Esophagus squamous epithelium (tissue), 5 donors: ENCODE data around the gene PTDSS2. TPM values are rescaled to one million over a fixed set of nuclear protein-coding genes. Genes with fewer than 3 reads are reported as not detected.

Experiments used
- DNase-seq: peaks from one replicate; lab custom pipeline; 2025; lab: John Stamatoyannopoulos, UW
- H3K27ac ChIP-seq, 4 donors: fragments of 200-600 bp; sonication (generic); one replicate each; pipeline ENCODE4 v1.5.1; 2016 to 2019; ENCODE audit warnings: mild to moderate bottlenecking in 1 of 4
- H3K27me3 ChIP-seq, 4 donors: fragments of 200-600 bp; sonication (generic); 1 replicate in 3 of 4; 2 replicates in 1 of 4; pipeline versions ENCODE4 v1.5.1 to v1.6.0; 2017 to 2021; ENCODE audit warnings: antibody characterized with exemption in 1 of 4
- H3K36me3 ChIP-seq, 3 donors: fragments of 200-600 bp; sonication (generic); one replicate each; pipeline ENCODE4 v1.5.1; 2016 to 2019
- H3K4me1 ChIP-seq, 3 donors: fragments of 200-600 bp; sonication (generic); one replicate each; pipeline ENCODE4 v1.5.1; 2017 to 2019
- H3K4me3 ChIP-seq, 4 donors: fragments of 200-600 bp; sonication (generic); 1 replicate in 3 of 4; 2 replicates in 1 of 4; pipeline ENCODE4 v1.5.1; 2016 to 2019; ENCODE audit warnings: mild to moderate bottlenecking in 2 of 4, moderate library complexity in 1 of 4
- H3K9me3 ChIP-seq, 3 donors: fragments of 200-600 bp; sonication (generic); one replicate each; pipeline ENCODE4 v1.5.1; 2016 to 2019
- POLR2A ChIP-seq, 4 donors: fragments of 450-650 bp; IDR thresholded peaks; one replicate each; pipeline ENCODE4 v1.6.1; 2017; ENCODE audit warnings: antibody characterized with exemption in 4 of 4, mild to moderate bottlenecking in 4 of 4, moderate library complexity in 3 of 4
- WGBS, 2 donors: methylation state at CpG; one replicate each; pipeline ENCODE4 v1.1.5; 2018; 5-methylcytosine and 5-hydroxymethylcytosine counted together
- intact Hi-C: fragments of 100-400 bp; cut with DNase I; formaldehyde crosslinking; loops from one replicate; pipeline ENCODE4 v1.15.0; 2022
- total RNA-seq, 4 donors: library from RNA; depleted of rRNA; stranded (reverse); fragments of >200 nt; gene quantifications; one replicate each; pipeline ENCODE4 v1.1.0, GENCODE V29; 2016
- TF ChIP-seq, protein P1 (sequence below), 6 experiments: fragments of 450-650 bp in 4 of 6; fragments of 200-600 bp in 2 of 6; sonication (generic) in 2 of 6; IDR thresholded peaks; one replicate each; pipeline ENCODE4 v1.5.1; 2016 to 2019; ENCODE audit warnings: antibody characterized with exemption in 6 of 6, mild to moderate bottlenecking in 4 of 6, moderate library complexity in 4 of 6
- donor health status: DM: yes; HTN: yes; CAD: no.

PTDSS2 gene
- total RNA-seq, 4 donors from 2014 or later = 15.8 to 34.3 (median 22.8) TPM

DNA sequence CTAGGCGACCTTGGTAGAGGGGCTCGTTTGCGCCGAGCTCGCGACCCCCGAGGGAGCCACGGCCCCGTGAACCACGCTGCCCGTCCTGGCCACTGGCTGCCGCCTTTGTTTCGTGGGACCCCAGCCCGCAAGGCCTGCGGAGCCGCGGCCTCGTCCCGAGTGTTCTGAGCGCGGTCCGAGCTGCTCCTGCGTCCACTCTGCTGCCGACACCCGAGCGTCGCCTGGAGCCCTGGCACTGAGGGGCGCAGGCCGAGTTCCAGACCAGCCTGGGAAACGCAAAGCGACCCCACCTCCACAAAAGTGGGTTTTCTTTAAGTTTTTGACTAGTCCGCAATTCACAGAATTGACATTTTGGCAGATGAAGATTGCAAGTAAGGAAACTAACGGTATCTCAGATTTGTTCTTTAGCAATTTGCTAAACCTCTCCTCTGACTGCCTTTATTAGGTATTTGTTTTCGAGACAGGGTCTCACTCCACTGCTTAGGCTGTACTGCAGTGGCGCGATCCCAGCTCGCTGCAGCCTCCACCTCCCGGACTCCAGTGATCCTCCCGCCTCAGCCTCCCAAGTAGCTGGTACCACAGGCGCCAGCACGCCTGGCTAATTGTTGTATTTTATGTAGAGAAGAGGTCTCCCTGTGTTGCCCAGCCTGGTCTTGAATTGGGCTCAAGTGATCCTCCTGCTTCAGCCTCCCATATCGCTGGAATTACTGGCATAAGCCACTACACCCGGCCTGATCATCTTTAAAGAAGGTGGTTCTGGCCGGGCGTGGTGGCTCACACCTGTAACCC, 57.8 kb downstream of the PTDSS2 start:
- intact Hi-C loops = loop anchor here (10.0 kb wide), 1 partner anchor 273 kb away; the partner anchor contains the start of genes PSMD13 and SIRT3
- no peak for DNase-seq
- 64 to 77% methylated on average over 16 to 22 of the region's 45 CpGs for WGBS, 2 donors
- no peak for TF ChIP-seq POLR2A (IDR thresholded peaks at IDR 0.05)
- TF ChIP-seq, protein P1, sequence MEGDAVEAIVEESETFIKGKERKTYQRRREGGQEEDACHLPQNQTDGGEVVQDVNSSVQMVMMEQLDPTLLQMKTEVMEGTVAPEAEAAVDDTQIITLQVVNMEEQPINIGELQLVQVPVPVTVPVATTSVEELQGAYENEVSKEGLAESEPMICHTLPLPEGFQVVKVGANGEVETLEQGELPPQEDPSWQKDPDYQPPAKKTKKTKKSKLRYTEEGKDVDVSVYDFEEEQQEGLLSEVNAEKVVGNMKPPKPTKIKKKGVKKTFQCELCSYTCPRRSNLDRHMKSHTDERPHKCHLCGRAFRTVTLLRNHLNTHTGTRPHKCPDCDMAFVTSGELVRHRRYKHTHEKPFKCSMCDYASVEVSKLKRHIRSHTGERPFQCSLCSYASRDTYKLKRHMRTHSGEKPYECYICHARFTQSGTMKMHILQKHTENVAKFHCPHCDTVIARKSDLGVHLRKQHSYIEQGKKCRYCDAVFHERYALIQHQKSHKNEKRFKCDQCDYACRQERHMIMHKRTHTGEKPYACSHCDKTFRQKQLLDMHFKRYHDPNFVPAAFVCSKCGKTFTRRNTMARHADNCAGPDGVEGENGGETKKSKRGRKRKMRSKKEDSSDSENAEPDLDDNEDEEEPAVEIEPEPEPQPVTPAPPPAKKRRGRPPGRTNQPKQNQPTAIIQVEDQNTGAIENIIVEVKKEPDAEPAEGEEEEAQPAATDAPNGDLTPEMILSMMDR (IDR thresholded peaks at IDR 0.05) = no peak
- Histone ChIP-seq H3K9me3 (no peaks in the 10 kb centered on the region), H3K27ac (peak overlapping the region; percentile 83 to 100 (median 100)), H3K27me3 (no peaks in the 10 kb centered on the region), H3K4me3 (peak overlapping the region; percentile 74 to 88 (median 82)), H3K4me1 (peaks cover 36 to 55% (median 37%) of the 10 kb centered on the region in 3 donors), H3K36me3 (peaks cover 0 to 49% (median 0%) of the 10 kb centered on the region in 3 donors)

DNA sequence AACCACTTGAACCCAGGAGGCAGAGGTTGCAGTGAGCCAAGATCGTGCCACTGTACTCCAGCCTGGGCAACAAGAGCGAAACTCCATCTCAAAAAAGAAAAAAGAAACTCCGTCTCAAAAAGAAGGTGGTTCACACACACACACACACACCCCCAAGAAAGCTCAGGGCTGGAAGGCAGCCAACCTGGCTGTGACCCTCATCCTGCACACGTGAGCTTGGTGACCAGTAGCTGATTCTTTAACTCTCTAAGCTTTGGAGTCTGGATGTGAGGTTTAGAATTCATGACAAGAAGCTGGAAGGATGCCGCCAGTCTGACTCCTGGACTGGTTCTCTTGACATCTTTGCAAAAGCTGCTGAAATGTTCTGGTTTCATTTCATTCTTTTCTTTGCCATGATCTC, 58.9 kb downstream of the PTDSS2 start:
- peaks cover 26 to 54% (median 27%) of the 10 kb centered on the region in 3 donors for H3K4me1 ChIP-seq
- H3K27me3 ChIP-seq = no peaks in the 10 kb centered on the region
- TF ChIP-seq, protein P1 (IDR thresholded peaks at IDR 0.05) = no peak
- no peak for TF ChIP-seq POLR2A (IDR thresholded peaks at IDR 0.05)
- WGBS, 2 donors = 80 to 87% methylated on average over 5 of the region's 5 CpGs
- no peak overlapping the region for H3K4me3 ChIP-seq
- intact Hi-C loops = loop anchor here (10.0 kb wide), 1 partner anchor 274 kb away; the partner anchor contains the start of genes PSMD13 and SIRT3
- H3K36me3 ChIP-seq = peaks cover 0 to 56% (median 0%) of the 10 kb centered on the region in 3 donors
- no peak for DNase-seq
- no peak overlapping the region for H3K27ac ChIP-seq
- no peaks in the 10 kb centered on the region for H3K9me3 ChIP-seq

DNA sequence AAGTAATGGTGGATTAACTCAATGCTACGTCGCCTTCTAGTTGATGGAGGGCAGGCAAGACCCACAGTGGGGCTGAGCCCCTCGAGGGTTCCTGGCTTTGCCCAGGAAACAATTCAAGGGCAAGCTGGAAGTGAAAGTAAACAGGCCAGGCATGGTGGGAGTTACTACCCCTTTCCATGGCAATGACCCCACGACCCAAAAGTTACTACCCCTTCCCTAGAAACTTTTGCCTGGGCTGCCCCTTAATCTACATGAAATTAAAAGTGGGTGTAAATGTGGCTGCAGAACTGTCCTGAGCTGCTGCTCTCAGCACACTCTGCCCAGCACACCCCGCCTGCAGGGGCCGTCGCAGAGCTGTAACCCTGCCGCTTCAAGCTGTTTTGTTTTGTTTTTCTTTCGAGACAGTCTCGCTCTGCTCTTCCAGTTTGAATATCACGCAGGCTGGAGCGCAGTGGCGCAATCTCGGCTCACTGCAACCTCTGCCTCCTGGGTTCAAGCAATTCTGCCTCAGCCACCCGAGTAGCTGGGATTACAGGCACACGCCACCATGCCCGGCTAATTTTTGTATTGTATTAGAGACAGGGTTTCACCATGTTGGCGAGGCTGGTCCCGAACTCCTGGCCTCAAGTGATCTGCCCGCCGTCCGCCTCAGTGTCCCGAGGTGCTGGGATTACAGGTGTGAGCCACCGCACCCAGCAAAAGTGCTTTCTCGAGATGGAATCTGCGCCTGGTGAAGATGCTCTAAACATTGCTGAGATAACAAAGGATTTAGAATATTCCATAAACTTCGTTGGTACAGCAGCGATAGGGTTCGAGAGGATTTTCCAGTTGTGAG, 62.9 kb downstream of the PTDSS2 start:
- H3K9me3 ChIP-seq = no peaks in the 10 kb centered on the region
- WGBS, 2 donors = 85 to 89% methylated on average over 19 to 26 of the region's 29 CpGs
- intact Hi-C loops = no loop called here

DNA sequence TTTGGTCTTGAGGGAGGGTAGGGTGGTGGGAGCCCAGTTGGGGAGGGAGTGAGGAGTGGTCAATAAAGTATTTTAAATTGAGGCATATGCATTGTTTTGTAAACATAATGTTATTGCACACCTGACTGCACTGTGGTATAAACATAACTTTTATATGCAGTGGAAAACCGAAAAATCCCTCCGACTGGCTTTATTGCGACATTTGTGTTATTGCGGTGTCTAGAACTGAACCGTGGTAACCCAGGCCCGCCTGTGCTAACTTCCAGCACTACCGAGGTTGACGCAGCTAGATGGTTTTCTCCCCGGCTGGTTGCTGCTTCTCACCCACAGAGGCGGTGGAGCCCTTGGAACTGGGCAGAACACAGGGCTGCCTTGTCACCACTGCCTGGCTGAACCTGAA, 64.5 kb downstream of the PTDSS2 start:
- H3K4me3 ChIP-seq = no peak overlapping the region
- intact Hi-C loops = loop anchor here (5.0 kb wide), 1 partner anchor 67 kb away; no protein-coding TSS in a partner anchor
- TF ChIP-seq, protein P1 (IDR thresholded peaks at IDR 0.05) = no peak
- TF ChIP-seq POLR2A (IDR thresholded peaks at IDR 0.05) = no peak
- H3K27me3 ChIP-seq = no peaks in the 10 kb centered on the region
- WGBS, 2 donors = 44 to 70% methylated on average over 8 to 9 of the region's 10 CpGs
- H3K36me3 ChIP-seq = peaks cover 0 to 41% (median 0%) of the 10 kb centered on the region in 3 donors
- H3K27ac ChIP-seq = peak overlapping the region; percentile 83 to 94 (median 90)
- H3K4me1 ChIP-seq = peaks cover 8 to 63% (median 14%) of the 10 kb centered on the region in 3 donors
- H3K9me3 ChIP-seq = no peaks in the 10 kb centered on the region
- no peak for DNase-seq

More for the DNA sequence above, 62.9 kb downstream of the PTDSS2 start:
- no peak for DNase-seq
- H3K36me3 ChIP-seq = peaks cover 0 to 58% (median 0%) of the 10 kb centered on the region in 3 donors
- no peaks in the 10 kb centered on the region for H3K27me3 ChIP-seq
- H3K27ac ChIP-seq = peak overlapping the region in 2 of 4 donors; percentile 93 to 94
- no peak for TF ChIP-seq POLR2A (IDR thresholded peaks at IDR 0.05)
- TF ChIP-seq, protein P1 (IDR thresholded peaks at IDR 0.05) = no peak
- no peak overlapping the region for H3K4me3 ChIP-seq
- peaks cover 2 to 63% (median 12%) of the 10 kb centered on the region in 3 donors for H3K4me1 ChIP-seq
